Gastrocnemius medialis (tissue), 4 donors: ENCODE results near the gene HMCN2.

Source experiments
- POLR2A ChIP-seq, 2 donors: fragments of 450-650 bp; IDR thresholded peaks; one replicate each; pipeline ENCODE4 v1.6.1; 2017; ENCODE audit warnings: antibody characterized with exemption in 2 of 2, mild to moderate bottlenecking in 2 of 2, moderate library complexity in 2 of 2
- TF ChIP-seq, protein P1 (sequence below), 5 experiments: fragments of 450-650 bp in 3 of 5; fragments of 200-600 bp in 2 of 5; sonication (generic) in 2 of 5; IDR thresholded peaks in 4 of 5; conservative IDR thresholded peaks in 1 of 5; 1 replicate in 4 of 5; 2 replicates in 1 of 5; pipeline ENCODE4 v1.5.1; 2016 to 2019; ENCODE audit warnings: antibody characterized with exemption in 5 of 5, mild to moderate bottlenecking in 3 of 5, moderate library complexity in 3 of 5

DNA sequence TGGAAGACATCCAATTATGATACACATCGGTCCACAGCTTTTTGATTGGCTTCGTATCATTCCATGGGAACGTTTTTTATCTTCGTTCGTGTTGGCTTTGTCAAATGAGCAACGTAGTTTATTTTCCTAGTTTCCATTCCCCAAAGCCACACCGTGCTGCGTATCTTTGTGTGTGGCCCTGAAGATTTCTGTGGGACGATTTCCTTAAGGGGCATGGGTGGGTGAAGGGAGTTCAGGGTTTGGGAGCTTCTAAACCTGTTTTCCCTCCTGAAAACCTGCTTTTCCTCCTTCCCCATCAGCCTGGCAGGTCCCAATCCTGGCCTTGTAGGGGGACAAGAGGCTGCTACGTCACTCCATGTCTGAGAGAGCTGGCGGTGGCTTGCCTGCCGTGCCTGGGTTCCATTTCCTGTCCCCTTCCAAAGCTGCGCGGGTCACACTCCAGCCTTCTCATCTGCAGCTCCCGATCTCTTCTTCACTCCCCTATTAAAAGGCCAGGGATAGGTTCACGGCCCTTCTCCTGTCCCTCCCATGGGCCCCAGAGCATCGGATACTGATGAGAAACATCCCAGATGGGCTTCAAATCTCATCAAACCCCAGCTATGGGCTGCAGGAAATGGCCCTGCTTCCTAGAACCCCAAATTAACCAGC lies 155.7 kb downstream of the HMCN2 start:
- TF ChIP-seq, protein P1, sequence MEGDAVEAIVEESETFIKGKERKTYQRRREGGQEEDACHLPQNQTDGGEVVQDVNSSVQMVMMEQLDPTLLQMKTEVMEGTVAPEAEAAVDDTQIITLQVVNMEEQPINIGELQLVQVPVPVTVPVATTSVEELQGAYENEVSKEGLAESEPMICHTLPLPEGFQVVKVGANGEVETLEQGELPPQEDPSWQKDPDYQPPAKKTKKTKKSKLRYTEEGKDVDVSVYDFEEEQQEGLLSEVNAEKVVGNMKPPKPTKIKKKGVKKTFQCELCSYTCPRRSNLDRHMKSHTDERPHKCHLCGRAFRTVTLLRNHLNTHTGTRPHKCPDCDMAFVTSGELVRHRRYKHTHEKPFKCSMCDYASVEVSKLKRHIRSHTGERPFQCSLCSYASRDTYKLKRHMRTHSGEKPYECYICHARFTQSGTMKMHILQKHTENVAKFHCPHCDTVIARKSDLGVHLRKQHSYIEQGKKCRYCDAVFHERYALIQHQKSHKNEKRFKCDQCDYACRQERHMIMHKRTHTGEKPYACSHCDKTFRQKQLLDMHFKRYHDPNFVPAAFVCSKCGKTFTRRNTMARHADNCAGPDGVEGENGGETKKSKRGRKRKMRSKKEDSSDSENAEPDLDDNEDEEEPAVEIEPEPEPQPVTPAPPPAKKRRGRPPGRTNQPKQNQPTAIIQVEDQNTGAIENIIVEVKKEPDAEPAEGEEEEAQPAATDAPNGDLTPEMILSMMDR (IDR thresholded peaks at IDR 0.05 in 4 of 5, conservative IDR thresholded peaks at IDR 0.05 in 1 of 5), result no peak
- TF ChIP-seq POLR2A (IDR thresholded peaks at IDR 0.05), result no peak
